ENCODE data around the gene MAP2K1.
"Not testable (repeated sequence)": the region's sequence is repeated elsewhere in the genome, so short reads cannot be mapped to it uniquely, and the experiment has no call there.

The MAP2K1 gene

GRCh38 chr15:66386204-66387123 lies at the start of gene MAP2K1:
Gene MAP2K1 (plus strand): TSS chr15:66386912. CDS start chr15:66387348, 436 bp downstream.
- peak; percentile 98 for DNase-seq

DNA sequence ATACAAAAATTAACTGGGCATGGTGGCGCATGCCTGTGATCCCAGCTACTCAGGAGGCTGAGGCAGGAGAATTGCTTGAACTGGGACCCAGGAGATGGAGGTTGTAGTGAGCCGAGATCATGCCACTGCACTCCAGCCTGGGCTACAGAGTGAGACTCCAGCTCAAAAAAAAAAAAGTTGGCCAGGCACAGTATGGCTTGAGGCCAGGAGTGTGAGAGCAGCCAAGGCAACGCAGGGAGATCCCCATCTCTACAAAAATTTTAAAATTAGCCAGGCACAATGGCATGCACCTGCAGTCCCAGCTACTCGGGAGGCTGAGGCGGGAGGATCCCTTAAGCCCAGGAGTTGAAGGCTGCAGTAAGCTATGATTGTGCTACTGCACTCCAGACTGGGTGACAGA lies 38.2 kb upstream of the MAP2K1 start:
- DNase-seq = not testable (repeated sequence)

DNA sequence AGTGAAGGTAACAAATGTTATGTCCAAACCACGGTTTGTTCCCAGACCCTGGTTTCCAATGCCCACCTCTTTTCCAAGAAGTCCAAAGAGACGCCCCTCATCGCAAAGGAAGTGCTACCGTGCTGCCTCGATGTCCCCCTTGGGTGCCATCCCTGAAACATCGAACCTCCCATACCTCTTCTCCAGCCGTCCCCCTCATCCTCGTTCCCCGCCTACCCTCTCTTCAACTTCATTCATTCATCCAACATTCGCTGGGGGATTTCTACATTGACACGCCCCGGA lies 30.7 kb upstream of the MAP2K1 start:
- DNase-seq = no peak

GRCh38 chr15:66356359-66357236 lies 30.1 kb upstream of the MAP2K1 start, which contains the start of gene TIPIN:
Gene TIPIN (minus strand): TSS chr15:66356685. CDS start chr15:66352947, 3,738 bp downstream.
- peak; percentile 97 for DNase-seq

DNA sequence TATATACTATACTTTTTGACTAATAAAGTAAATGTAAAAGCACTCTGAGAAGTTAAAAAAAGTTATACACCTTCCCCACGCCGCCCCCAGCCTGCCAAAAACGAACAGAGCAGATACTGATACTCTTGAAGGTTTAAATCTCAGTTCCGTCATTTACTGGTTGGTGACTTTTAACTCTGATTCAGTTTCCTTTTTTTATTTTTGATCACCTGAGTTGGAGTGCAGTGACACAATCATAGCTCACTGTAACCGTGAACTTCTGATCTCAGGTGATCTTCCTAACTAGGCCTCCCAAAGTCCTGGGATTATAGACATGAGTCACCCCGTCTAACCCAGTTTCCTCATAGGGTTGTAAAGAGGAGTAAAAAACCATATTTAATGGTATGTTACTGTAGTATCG lies 27.0 kb upstream of the MAP2K1 start:
- DNase-seq = peak; percentile 27

GRCh38 chr15:66361745-66362460 lies 24.8 kb upstream of the MAP2K1 start:
- not testable (repeated sequence) for DNase-seq

DNA sequence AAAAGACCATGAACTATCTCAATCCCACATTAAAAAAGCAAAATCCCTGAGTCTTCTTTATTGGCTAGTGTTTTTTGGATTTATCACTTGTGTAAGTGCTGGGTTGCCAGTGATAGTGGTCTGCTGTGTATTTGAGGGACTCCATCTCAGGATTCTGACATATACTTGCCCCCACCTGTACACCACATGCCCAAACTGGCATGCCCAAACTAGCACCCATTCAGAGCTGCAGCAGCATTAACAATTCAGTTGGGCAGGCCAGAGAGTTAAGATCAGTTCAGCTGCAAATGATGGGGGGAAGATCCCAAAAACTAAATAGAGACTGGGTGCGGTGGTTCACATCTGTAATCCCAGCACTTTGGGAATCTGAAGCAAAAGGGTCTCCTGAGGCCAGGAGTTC lies 23.9 kb upstream of the MAP2K1 start:
- DNase-seq = no peak

DNA sequence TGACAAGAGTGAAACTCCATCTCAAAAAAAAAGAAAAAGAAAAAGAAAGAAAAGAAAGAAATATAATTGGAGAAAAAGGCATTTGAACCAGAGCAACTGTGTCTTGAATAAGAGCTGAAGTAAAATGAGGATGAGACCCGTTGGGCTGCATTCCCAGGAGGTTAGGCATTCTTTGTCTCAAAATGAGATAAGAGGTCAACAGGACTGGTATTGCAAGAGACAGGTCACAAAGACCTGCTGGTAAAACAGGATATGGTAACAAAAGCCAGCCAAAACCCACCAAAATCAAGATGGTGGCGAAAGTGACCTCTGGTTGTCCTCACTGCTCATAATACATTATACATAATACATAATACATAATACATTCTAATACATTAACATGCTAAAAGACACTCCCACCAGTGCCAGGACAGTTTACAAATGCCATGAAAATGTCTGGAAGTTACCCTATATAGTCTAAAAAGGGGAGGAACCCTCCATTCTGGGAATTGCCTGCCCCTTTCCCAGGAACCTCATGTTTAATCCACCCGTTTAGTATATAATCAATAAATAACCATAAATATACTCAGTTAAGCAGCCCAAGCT lies 21.7 kb upstream of the MAP2K1 start:
- no peak for DNase-seq

DNA sequence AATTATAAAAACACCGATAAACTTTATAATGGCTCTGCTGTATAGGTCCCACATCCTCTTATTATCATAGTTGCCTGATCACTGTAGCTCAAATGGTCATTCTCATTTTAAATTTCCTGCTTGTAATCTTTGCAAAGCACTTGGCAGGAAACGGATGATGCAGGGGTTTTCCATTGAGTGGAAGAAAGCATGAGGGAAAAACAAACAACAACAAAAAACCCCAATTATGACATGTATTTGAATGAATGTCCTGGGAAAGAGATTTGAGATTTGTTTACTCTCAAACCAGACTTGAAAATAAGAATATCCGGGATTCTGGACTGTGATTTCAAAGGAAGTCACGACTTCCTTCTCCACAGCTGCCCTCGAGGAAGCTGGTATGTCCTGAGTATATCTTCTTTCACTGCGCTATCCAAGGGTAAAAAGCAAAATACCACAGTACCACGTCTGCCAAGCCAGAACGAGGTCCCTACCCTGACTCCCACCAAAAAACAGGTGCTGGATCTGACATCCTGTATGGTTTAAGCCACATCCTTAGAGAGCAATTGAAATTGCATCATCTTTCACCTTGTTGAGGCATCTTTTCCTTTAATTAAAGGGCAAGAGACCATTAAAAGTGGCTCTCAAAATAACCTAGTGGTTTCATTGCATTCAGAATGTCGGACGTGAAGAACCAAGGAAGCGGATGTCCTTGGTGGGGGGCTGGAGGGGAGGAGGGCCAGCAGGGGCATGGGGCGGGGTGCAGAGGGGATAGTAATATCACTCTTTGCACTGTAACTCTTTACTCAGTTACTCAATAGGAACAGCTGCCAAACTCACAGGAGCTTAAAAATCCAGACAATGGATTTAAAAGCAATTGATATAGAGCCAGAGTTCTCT lies 16.7 kb upstream of the MAP2K1 start:
- DNase-seq = peak; percentile 57

- no peak for DNase-seq
These were observed 12.5 kb upstream of the MAP2K1 start for GRCh38 chr15:66374179-66374578.

DNA sequence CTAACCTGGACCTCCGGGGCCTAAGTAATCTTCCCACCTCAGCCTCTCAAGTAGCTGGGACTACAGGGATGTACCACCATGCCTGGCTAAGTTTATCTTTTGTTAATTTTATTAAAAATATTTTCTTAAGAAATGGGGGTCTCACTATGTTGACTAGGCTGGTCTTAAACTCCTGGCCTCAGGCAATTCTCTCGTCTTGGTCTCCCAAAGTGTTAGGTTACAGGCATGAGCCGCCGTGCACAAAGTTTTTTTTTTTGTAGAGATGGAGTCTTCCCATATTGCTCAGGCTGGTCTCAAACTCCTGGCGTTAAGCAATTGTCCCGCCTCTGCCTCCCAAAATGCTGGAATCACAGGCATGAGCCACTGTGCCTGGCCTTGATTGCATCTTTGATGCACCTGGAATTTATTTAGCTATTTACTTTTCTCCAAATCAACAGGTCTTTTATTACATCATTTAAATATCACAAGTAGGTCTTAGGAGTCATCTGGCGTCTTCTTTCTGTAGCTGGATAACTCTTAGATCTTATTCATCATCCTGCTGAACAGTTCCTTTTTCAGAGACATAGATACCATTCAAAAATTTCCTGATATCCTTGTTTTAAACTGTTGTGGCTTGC lies 7.8 kb upstream of the MAP2K1 start:
- no peak for DNase-seq

DNA sequence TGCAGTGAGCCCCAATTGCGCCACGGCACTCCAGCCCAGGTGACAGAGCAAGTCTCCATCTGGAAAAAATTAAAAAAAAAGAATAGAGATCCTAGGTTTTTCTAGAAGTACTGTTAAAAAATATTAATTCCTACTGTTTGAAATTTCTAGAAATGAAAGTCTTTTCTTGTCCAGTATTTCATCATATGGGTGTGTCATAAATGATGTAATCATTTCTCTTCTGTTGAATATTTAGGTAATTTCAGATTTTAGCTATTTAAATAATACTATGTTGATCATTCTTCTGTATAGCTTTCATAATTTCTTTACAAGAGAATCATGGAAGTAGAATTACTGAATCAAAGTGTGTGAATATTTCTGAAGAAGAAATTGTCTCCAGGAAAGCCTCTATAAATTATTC lies 5.3 kb upstream of the MAP2K1 start:
- not testable (repeated sequence) for DNase-seq

DNA sequence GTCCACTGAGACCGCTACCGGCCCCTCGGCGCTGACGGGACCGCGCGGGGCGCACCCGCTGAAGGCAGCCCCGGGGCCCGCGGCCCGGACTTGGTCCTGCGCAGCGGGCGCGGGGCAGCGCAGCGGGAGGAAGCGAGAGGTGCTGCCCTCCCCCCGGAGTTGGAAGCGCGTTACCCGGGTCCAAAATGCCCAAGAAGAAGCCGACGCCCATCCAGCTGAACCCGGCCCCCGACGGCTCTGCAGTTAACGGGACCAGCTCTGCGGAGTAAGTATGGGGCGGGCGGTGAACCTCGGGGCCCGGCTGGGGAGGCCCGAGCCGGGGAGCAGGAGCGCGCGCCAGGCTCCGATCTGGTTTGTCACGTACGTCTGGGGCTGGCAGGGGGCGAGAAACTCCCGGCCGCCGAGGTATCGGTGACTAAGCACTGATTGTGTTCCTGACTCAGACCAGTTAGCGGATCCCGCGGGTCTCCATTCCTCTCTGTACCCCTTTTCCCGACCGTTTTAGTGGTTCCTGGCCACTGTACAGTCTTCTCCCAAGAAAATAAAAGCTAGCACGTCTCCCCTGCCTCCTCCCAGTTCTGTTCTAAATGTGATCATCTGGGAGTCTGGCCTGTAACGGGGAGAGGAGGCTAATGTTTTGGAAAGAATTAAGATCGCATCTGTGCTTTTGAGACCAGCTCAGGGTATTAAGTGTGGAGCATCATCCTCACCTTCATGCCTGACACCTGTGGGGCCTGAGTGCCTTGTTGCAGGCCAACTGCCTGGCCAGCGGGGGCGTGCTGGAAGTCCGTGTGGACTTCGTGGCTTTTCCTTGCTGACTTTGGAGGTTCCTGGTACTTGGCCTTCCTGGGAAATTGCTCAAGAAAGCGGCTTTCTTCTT lies 691 bp downstream of the MAP2K1 start:
- DNase-seq = peak; percentile 73

- no peak for DNase-seq
These were observed 1.3 kb downstream of the MAP2K1 start for GRCh38 chr15:66388043-66388363.

- DNase-seq = no peak
These were observed 1.9 kb downstream of the MAP2K1 start for GRCh38 chr15:66388576-66388975.

GRCh38 chr15:66389098-66389858 lies 2.6 kb downstream of the MAP2K1 start:
- DNase-seq = no peak

DNA sequence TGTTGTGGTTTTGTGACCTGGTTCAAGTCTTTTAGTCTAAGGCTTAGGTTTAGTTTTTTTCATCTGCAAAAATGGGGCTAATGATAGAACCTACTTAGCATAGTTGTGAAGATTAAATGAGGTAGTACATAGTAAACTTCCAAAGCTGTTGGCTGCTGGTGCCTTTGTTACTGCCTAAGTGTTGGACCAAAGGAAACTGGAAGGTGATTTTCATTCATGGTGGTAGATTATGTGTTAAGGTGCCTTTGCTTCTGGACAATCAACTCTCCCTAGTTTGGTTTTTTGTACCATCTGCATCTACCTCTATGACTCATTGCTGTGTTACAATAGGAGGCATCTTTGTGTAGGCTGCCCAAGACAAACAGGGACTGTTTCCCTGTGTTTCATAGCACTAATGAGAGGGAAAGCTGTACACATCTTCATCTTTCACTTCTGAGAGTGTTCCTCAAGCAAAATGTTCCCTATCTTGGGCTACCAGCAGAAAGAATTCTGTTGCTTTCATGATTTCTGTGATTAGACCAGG lies 3.2 kb downstream of the MAP2K1 start:
- DNase-seq = peak; percentile 18

- DNase-seq = no peak
These were observed 4.0 kb downstream of the MAP2K1 start for GRCh38 chr15:66390678-66391077.

GRCh38 chr15:66393037-66393436 lies 6.3 kb downstream of the MAP2K1 start:
- not testable (repeated sequence) for DNase-seq

Data from DMS53 (cell line).